IPS-NIHi11 (cell line): ENCODE data around the gene CAND1.
A peak's percentile ranks its signal among the peaks of the same experiment; 100 is the strongest.

Experiments
- DNase-seq: peaks from one replicate; pipeline ENCODE4 v3.0.0; 2012; ENCODE audit warnings: mixed read lengths, low spot score

CAND1 gene

GRCh38 chr12:67268896-67269632 lies at the start of gene CAND1:
TSS of gene CAND1 (plus strand) at chr12:67269358. CDS start at chr12:67269718, 360 bp downstream.
- DNase-seq = peak; percentile 88

- peak; percentile 14 for DNase-seq
Measured at GRCh38 chr12:67220065-67220464, 49.1 kb upstream of the CAND1 start.

GRCh38 chr12:67222302-67222701 lies 46.9 kb upstream of the CAND1 start:
- peak; percentile 42 for DNase-seq

DNA sequence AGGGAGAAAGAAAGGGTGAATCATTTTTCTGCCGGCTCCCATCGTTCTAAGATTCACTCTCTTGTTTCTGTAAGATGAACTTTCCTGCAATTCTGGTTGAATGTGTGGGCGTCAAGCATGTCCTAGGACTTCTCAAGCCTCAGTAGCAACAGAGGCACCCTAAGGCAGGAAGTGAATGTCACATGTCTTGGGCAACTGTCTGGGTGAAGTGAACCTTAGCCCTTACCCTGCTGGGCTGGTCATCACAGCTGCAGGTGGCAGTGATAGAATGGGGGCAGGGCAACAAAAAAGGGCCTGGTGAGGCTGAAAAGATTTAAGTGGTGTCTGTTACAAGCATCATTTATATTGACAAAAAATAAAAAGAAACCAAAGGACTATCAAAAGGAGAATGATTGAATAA lies 45.9 kb upstream of the CAND1 start:
- DNase-seq = no peak

DNA sequence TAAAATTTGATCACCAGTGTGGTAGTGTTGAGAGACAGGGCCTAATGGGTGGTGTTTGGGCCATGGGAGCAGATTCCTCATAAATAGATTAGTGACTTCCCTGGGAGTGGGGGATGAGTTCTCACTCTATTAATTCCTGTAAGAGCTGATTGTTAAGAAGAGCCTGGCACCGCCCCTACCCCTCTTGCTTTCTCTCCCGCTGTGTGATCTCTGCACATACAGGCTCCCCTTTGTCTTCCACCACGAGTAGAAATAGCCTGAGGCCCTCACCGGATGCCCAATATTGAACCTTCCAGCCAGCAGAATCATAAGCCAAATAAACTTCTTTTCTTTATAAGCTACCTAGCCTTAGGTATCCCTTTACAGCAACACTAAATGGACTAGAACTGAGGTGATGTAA lies 31.9 kb upstream of the CAND1 start:
- no peak for DNase-seq

DNA sequence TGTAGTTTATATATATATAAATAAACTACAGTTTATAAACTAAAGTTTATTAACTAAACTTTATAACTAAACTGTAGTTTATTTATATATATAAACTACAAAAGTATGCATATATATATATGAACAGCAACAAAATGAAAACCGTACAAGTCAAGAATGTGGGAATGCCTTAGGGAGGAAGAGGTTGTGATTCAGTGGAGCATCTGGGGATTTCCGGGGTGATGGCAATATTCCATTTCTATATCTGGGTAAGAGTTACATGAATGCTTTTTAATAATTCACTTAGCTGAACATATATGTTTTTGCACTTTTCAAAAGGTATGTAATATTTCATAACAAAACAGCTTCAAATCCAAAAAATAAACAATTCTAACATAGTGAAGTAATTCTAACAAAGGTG lies 30.1 kb upstream of the CAND1 start:
- DNase-seq = no peak

DNA sequence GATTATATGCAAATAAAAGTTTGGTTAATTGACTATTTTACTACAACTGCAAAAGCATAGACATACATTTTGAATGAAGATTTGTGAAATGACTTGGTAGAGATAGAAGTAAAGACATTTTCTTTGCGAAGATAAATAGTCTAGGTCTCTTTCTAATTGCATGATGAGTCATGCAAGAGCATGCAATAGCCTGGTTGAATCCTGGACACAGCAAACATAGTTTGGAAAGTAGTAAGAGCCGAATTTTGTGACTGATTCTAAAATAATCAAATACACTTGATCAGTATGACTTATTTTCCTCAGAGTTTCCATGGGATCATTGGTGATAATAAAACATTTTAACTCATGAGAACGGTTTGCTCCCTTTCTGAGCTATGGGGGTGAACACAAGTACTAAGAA lies 27.7 kb upstream of the CAND1 start:
- DNase-seq = no peak

GRCh38 chr12:67243260-67243659 lies 25.9 kb upstream of the CAND1 start:
- DNase-seq = no peak

GRCh38 chr12:67245571-67245970 lies 23.6 kb upstream of the CAND1 start:
- DNase-seq = no peak

DNA sequence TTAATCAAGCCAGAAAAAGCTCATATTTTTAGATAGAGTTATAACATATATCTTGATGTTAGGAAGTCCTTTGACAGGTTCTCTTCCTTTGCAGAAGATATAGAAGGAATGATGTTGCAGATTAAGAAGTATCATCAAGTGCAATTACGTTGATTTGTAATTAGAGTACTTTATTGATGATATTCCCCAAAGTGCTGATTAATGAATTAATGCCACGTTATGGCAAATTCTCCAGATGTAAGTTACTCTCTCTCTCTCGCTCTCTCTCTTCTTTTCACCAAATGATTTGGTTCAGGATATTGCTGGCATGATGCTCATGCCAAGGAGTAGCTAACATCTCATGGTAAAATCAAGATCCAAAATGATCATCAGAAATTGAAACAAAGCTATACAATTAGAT lies 18.1 kb upstream of the CAND1 start:
- no peak for DNase-seq

- no peak for DNase-seq
Measured at GRCh38 chr12:67254372-67255026, 14.7 kb upstream of the CAND1 start.

- DNase-seq = no peak
Measured at GRCh38 chr12:67256649-67257048, 12.5 kb upstream of the CAND1 start.

- DNase-seq = no peak
Measured at GRCh38 chr12:67263471-67263870, 5.7 kb upstream of the CAND1 start.

GRCh38 chr12:67268335-67268895 lies 743 bp upstream of the CAND1 start:
- DNase-seq = peak; percentile 93

DNA sequence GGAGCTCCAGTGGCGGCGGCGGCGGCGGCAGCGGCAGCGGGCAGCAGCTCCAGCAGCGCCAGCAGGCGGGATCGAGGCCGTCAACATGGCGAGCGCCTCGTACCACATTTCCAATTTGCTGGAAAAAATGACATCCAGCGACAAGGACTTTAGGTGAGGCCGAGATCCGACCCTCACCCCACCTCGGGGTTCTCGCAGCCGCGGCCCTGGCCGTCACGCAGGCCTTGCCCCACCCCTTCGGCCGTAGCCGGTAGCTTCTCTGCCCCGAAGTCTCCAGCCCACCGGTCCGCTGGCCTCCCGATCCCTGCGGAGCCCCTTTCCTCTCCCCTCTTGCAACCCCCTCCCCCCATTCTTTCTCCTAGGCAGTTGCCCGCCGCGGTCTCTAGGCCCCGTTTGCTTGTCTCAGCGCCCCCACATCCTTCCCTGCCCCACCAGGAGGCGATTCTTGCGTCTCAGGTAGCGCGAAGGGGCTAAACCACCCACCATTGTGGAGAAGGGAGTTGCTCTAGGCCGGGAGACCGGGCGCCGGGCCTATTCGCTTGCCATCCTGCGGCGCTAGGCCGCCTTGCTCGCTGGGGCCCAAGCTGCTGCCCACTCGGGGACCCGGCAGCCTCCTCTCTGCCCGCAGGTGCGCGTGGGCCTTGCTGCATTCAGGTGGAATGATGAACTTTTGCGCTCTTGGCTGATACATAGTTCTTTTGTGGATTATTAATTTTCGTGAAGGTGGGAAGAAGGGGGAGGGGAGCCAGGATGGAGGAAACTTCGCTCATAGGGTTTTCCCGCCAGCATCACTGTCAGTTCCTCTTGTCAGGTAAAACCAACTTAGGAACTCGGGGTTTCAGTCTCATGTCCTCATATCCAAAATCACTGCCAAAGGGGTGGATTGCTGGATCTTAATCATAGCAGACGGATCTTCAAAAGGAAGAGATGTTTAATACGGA lies 745 bp downstream of the CAND1 start:
- DNase-seq = peak; percentile 57

DNA sequence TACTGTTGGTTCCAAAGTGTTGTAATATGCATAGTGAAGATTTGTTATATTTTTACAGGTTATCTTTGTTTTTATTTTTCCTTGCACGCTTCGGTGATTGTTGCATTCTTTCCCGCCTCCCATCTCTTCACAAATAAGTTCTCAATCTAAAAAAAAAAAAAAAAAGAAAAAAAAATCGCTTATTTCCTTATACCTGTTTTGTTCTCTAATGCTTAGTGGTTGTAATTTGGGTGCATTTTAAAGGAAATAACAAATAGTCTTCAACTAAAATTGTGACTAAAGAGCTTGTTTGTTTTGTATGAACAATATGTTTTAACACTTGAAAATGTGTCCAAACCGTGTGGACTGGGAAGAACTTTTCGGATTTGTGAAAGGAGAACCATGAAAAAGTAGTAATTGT lies 1.5 kb downstream of the CAND1 start:
- no peak for DNase-seq

- DNase-seq = no peak
Measured at GRCh38 chr12:67271976-67272375, 2.8 kb downstream of the CAND1 start.

DNA sequence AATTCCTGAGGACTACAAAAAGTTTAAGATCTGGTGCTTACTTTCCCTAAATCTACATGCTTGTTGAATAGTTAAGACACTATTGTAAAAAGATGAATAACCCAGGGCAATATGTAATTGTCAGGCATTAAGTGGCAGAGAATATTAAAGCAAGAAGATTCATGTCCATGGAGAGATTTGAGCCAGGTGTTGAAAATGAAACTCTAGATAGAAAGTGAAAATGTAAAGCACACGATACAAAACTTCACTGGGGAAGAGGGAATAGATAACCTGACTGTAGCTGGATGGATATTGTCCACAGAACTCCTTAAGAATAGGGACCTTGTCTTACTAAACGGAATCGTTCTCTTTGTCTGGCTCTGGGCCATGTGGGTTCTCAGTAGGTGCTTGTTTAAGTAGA lies 5.0 kb downstream of the CAND1 start:
- no peak for DNase-seq

DNA sequence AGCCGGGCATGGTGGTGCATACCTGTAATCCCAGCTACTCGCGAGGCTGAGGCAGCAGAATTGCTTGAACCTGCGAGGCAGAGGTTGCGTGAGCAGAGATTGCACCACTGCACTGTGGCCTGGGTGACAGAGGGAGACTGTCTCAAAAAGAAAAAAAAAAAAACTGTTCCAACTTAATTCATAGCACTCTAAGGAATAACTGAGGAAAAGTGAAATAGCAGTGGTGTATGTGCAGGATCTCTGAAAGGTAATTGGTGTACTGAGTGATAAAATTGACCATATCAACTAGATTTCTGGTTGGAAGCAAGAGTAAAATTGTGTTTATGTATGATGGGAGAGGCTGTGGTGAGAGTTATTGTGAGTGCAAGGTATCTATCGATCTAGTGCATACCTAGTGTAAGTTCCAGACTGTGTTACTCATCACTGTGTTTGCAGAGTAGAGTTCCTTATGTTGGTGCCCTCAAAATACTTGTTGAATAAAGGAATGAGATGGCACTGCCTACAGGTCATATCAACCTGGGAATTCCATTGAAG lies 6.3 kb downstream of the CAND1 start:
- DNase-seq = no peak

GRCh38 chr12:67276421-67276820 lies 7.3 kb downstream of the CAND1 start:
- DNase-seq = no peak

DNA sequence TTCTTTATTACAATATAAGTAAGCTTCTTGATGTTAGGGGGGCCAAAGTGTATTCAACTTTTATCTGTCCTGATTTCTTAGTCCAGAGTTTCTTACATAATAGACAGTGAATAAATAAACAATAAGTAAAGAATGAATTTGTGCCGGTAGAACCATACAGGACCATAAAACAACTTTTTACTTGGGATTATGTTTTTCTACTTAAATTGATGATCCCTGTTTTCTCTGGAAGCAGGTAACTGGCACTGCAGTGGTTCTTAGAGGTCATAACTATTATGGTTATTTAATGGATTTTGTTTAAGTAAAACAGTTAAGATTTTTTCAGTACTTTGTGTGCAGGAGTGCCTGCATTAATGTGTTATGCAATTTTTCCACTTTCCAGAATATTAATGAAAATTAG lies 10.5 kb downstream of the CAND1 start:
- DNase-seq = no peak

DNA sequence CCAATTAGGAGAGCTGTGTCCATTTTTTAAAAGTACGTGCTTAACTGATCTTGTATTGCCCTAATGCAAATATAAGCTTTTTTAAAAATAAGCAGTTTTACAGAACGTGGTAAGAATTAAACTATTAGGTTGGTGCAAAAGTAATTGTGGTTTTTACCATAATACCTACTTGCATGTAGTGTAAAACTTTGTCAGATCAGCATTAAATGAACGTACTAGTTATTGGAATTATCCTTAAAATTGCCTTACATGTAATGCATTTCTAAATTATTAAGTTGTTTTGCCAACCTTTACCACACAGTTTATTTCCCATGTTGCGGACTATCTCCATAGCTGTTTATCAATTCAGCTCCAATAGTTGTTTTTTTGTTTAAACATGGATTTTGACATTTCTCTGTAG lies 10.9 kb downstream of the CAND1 start:
- no peak for DNase-seq
